Suprapubic skin (tissue), 4 donors: ENCODE results near the gene RIMBP2.

Experiments used
- POLR2A ChIP-seq, 2 donors: fragments of 450-650 bp; IDR thresholded peaks; one replicate each; pipeline ENCODE4 v1.6.1; 2017; ENCODE audit warnings: antibody characterized with exemption in 2 of 2, mild to moderate bottlenecking in 2 of 2, moderate library complexity in 2 of 2
- POLR2AphosphoS5 ChIP-seq, 3 donors: sonication (generic); formaldehyde crosslinking; IDR thresholded peaks; one replicate each; pipeline ENCODE4 v1.6.1; 2017; ENCODE audit warnings: antibody characterized with exemption in 3 of 3
- TF ChIP-seq, protein P1 (sequence below), 2 donors: fragments of 200-600 bp in 1 of 2; fragments of 450-650 bp in 1 of 2; sonication (generic) in 1 of 2; IDR thresholded peaks; one replicate each; pipeline ENCODE4 v1.5.1; 2016 to 2019; ENCODE audit warnings: antibody characterized with exemption in 2 of 2, mild to moderate bottlenecking in 1 of 2, moderate library complexity in 1 of 2

GRCh38 chr12:130698106-130698505, 18.0 kb downstream of the RIMBP2 start:
- TF ChIP-seq, protein P1, sequence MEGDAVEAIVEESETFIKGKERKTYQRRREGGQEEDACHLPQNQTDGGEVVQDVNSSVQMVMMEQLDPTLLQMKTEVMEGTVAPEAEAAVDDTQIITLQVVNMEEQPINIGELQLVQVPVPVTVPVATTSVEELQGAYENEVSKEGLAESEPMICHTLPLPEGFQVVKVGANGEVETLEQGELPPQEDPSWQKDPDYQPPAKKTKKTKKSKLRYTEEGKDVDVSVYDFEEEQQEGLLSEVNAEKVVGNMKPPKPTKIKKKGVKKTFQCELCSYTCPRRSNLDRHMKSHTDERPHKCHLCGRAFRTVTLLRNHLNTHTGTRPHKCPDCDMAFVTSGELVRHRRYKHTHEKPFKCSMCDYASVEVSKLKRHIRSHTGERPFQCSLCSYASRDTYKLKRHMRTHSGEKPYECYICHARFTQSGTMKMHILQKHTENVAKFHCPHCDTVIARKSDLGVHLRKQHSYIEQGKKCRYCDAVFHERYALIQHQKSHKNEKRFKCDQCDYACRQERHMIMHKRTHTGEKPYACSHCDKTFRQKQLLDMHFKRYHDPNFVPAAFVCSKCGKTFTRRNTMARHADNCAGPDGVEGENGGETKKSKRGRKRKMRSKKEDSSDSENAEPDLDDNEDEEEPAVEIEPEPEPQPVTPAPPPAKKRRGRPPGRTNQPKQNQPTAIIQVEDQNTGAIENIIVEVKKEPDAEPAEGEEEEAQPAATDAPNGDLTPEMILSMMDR (IDR thresholded peaks at IDR 0.05): no peak
- TF ChIP-seq POLR2AphosphoS5 (IDR thresholded peaks at IDR 0.05): no peak
- TF ChIP-seq POLR2A (IDR thresholded peaks at IDR 0.05): no peak
